GM20000 (cell line): ENCODE results near the gene ARHGAP22.

Experiments
- DNase-seq: peaks from one replicate; pipeline ENCODE4 v3.0.0; 2012; ENCODE audit warnings: low spot score
- CTCF ChIP-seq: IDR thresholded peaks from 2 replicates; pipeline ENCODE4 v1.5.1; 2012; ENCODE audit warnings: mild to moderate bottlenecking, control low read depth; ENCODE audit errors: extremely low read depth, missing control alignments

The ARHGAP22 gene

GRCh38 chr10:48604991-48605508 lies at the start of gene ARHGAP22:
Gene ARHGAP22, minus strand, starts transcription at chr10:48605073. Its CDS starts 277 bp downstream, at chr10:48604796.
- peak; percentile 66 for DNase-seq
- TF ChIP-seq CTCF: no peak

GRCh38 chr10:48653944-48654698 lies 49.2 kb upstream of the ARHGAP22 start:
- DNase-seq: no peak
- TF ChIP-seq CTCF: no peak

- no peak for TF ChIP-seq CTCF
- DNase-seq: no peak
Measured at GRCh38 chr10:48653347-48653746, 48.5 kb upstream of the ARHGAP22 start.

GRCh38 chr10:48652344-48652743 lies 47.5 kb upstream of the ARHGAP22 start:
- DNase-seq: no peak
- no peak for TF ChIP-seq CTCF

GRCh38 chr10:48651839-48652238 lies 47.0 kb upstream of the ARHGAP22 start:
- no peak for TF ChIP-seq CTCF
- no peak for DNase-seq

GRCh38 chr10:48651293-48651692 lies 46.4 kb upstream of the ARHGAP22 start:
- no peak for TF ChIP-seq CTCF
- no peak for DNase-seq

- no peak for TF ChIP-seq CTCF
- DNase-seq: no peak
Measured at GRCh38 chr10:48649349-48649944, 44.6 kb upstream of the ARHGAP22 start.
